K562 (cell line): ENCODE results near the gene ZNF501. TPM values are rescaled to one million over a fixed set of nuclear protein-coding genes. Genes with fewer than 3 reads are reported as not detected.
A peak's percentile ranks its signal among the peaks of the same experiment; 100 is the strongest.

Experiments used
- ARID4B ChIP-seq: sonication (generic); formaldehyde crosslinking; IDR thresholded peaks from 2 replicates; pipeline ENCODE4 v1.8.0; 2022; ENCODE audit warnings: mild to moderate bottlenecking, missing genetic modification reagents
- GABPB1 ChIP-seq: sonication (generic); formaldehyde crosslinking; IDR thresholded peaks from 2 replicates; pipeline ENCODE4 v1.8.0; 2022; ENCODE audit warnings: mild to moderate bottlenecking, missing genetic modification reagents
- GTF2F1 ChIP-seq: IDR thresholded peaks from 2 replicates; pipeline ENCODE4 v1.6.1; 2011; ENCODE audit warnings: low read depth, low read length, improper control_type of control experiment
- KAT2B ChIP-seq: IDR thresholded peaks from one replicate; pipeline ENCODE4 v1.6.1; 2012; ENCODE audit warnings: low read depth, mild to moderate bottlenecking, control low read depth, inconsistent platforms, low read length, moderate library complexity
- KLF1 ChIP-seq: fragments of 450-650 bp; IDR thresholded peaks from 2 replicates; pipeline ENCODE4 v1.6.1; 2016; ENCODE audit warnings: missing genetic modification characterization, missing compliant biosample characterization
- L3MBTL2 ChIP-seq: fragments of 450-650 bp; IDR thresholded peaks from 2 replicates; pipeline ENCODE4 v1.6.1; 2016; ENCODE audit warnings: mild to moderate bottlenecking, moderate library complexity
- MECOM ChIP-seq: fragments of 250-450 bp; sonication (Bioruptor Pico); IDR thresholded peaks from 2 replicates; pipeline ENCODE4 v1.8.0; 2022; ENCODE audit warnings: inconsistent platforms
- NFXL1 ChIP-seq: fragments of 450-650 bp; formaldehyde crosslinking; IDR thresholded peaks from 2 replicates; pipeline ENCODE4 v1.4.0; 2021; ENCODE audit warnings: mild to moderate bottlenecking
- PCBP1 ChIP-seq: fragments of 200-400 bp; formaldehyde crosslinking; IDR thresholded peaks from 2 replicates; pipeline ENCODE4 v1.6.1; 2018; ENCODE audit warnings: mild to moderate bottlenecking, low read depth, low read length; ENCODE audit not compliant: poor library complexity, severe bottlenecking
- RBM25 ChIP-seq: fragments of 200-400 bp; formaldehyde crosslinking; IDR thresholded peaks from 2 replicates; pipeline ENCODE4 v1.6.1; 2018; ENCODE audit warnings: low read length, low read depth, moderate library complexity; ENCODE audit not compliant: severe bottlenecking
- SAFB2 ChIP-seq: fragments of 200-400 bp; formaldehyde crosslinking; IDR thresholded peaks from 2 replicates; pipeline ENCODE4 v1.6.1; 2018; ENCODE audit warnings: borderline replicate concordance, low read length, low read depth, moderate library complexity; ENCODE audit not compliant: severe bottlenecking
- SMAD4 ChIP-seq: fragments of 250-450 bp; sonication (Bioruptor Pico); conservative IDR thresholded peaks from 2 replicates; pipeline ENCODE4 v1.8.0; 2021; ENCODE audit warnings: inconsistent platforms, mild to moderate bottlenecking, moderate library complexity
- SP2 ChIP-seq: IDR thresholded peaks from 2 replicates; pipeline ENCODE4 v1.6.1; 2011; ENCODE audit warnings: mild to moderate bottlenecking, low read depth, low read length, moderate library complexity; ENCODE audit not compliant: poor library complexity, severe bottlenecking; ENCODE audit errors: extremely low read depth
- SPI1 ChIP-seq: IDR thresholded peaks from 2 replicates; pipeline ENCODE4 v1.6.1; 2011; ENCODE audit warnings: low read depth, low read length, control low read depth, borderline replicate concordance
- WHSC1 ChIP-seq: IDR thresholded peaks from one replicate; pipeline ENCODE4 v1.6.1; 2012; ENCODE audit warnings: low read length, control low read depth, inconsistent platforms
- XRCC5 ChIP-seq: fragments of 200-400 bp; formaldehyde crosslinking; IDR thresholded peaks from 2 replicates; pipeline ENCODE4 v1.6.1; 2017; ENCODE audit warnings: low read depth, mild to moderate bottlenecking, low read length
- YY1 ChIP-seq, 3 experiments: IDR thresholded peaks; 2 replicates each; pipeline ENCODE4 v1.6.1; 2011; ENCODE audit warnings: low read length in 2 of 3, mild to moderate bottlenecking in 2 of 3, moderate library complexity in 2 of 3, borderline replicate concordance in 1 of 3, control low read depth in 1 of 3, low read depth in 1 of 3; ENCODE audit not compliant: insufficient read depth in 3 of 3, insufficient replicate concordance in 2 of 3, control insufficient read depth in 1 of 3, insufficient read length in 1 of 3; ENCODE audit errors: extremely low read depth in 1 of 3
- ZNF134 ChIP-seq: fragments of 250-450 bp; sonication (Bioruptor Pico); conservative IDR thresholded peaks from 2 replicates; pipeline ENCODE4 v1.4.0; 2020
- ZNF551 ChIP-seq: fragments of 250-450 bp; sonication (Bioruptor Pico); IDR thresholded peaks from 2 replicates; pipeline ENCODE4 v1.5.0; 2021; ENCODE audit warnings: mild to moderate bottlenecking, moderate library complexity
- ZNF57 ChIP-seq: fragments of 450-650 bp; formaldehyde crosslinking; IDR thresholded peaks from 2 replicates; pipeline ENCODE4 v1.4.0; 2020; ENCODE audit warnings: mild to moderate bottlenecking, moderate library complexity
- polyA plus RNA-seq, 8 experiments: library from polyadenylated mRNA; depleted of rRNA in 4 of 8; stranded (reverse) in 5 of 8; unstranded in 3 of 8; fragments of >200 nt; fragmentation: Nextera tagmentation in 2 of 8; fragmentation: Illumina TruSeq in 1 of 8; extraction: Ambion mirVana in 2 of 8; extraction: Trizol in 1 of 8; gene quantifications; 2 replicates each; pipeline versions ENCODE4 v1.2.1 to v1.2.3, GENCODE V29; 2011 to 2014; ENCODE audit warnings: inconsistent platforms in 1 of 8, missing spikeins in 1 of 8
- total RNA-seq, 7 experiments: library from RNA; depleted of rRNA in 6 of 7; stranded (reverse); fragments of >200 nt in 6 of 7; fragmentation: Illumina TruSeq in 2 of 7; extraction: Trizol in 2 of 7; gene quantifications; 2 replicates each; pipeline versions ENCODE4 v1.2.1 to v1.2.3, GENCODE V29; 2011 to 2021; ENCODE audit warnings: low replicate concordance in 1 of 7
- TF ChIP-seq, protein P1 (sequence below), 2 experiments: fragments of 450-650 bp in 1 of 2; sonication (generic) in 1 of 2; formaldehyde crosslinking; conservative IDR thresholded peaks; 2 replicates each; pipeline versions ENCODE4 v1.4.0 to v1.8.1; 2020 to 2022; ENCODE audit warnings: mild to moderate bottlenecking in 1 of 2, missing genetic modification reagents in 1 of 2
- TF ChIP-seq, protein P2 (sequence below): sonication (generic); formaldehyde crosslinking; IDR thresholded peaks from 2 replicates; pipeline ENCODE4 v1.8.0; 2022; ENCODE audit warnings: missing genetic modification reagents, mild to moderate bottlenecking, moderate library complexity, borderline replicate concordance

Gene ZNF501
- total and polyA plus RNA-seq, 9 of the 15 experiments (the other 6 are each of a cell fraction or from before 2014, with no cell fraction given), result 1.2 to 6.5 (median 3.7) TPM

DNA sequence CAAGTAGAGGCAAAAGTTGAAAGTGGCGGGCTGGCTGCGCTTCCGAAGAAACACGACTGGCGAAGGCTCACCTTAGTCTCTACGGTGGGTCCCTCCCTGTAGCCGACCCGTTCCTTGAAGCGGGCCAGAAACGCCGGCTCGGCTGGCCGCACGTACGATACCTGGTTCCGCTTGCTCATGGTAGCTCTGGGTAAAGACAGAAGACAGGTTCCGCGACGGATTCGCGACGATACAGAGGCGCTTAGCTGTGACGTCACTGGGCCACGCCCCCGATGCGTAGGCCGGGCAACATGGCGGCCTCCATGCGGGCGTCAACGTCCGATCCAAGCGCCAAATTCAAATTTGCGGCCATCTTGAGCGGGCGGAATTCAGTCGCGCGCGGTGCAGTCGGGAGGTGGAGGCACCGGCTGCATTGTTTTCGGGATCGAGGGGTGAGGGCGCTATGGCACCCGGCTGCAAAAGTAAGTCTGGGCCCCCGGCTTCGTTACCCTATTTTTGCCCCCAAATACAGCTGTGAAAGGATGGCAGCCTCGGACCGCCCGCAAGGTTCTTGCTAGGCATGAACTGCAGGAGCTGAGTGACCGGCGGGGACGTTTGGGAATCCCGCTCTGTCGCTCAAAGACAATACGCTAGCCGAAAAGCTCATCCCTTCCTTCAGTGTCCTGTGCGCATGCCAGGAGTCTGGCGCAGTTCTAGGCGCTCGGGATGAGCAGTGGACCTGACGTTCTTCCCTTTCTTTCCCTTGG is 32.2 kb downstream of the ZNF501 start, which contains the start of the genes KIAA1143 and KIF15 (continued):
- TF ChIP-seq SMAD4 (peak; percentile 75), WHSC1 (no peak), ZNF134 (no peak), YY1 (IDR thresholded peaks at IDR 0.05; ENCODE audit: borderline replicate concordance in 1 of 3, control insufficient read depth in 1 of 3, extremely low read depth in 1 of 3, insufficient read depth in 3 of 3, insufficient read length in 1 of 3, insufficient replicate concordance in 2 of 3, low read depth in 1 of 3, low read length in 2 of 3) (peak; percentile 99 to 100 (median 99)), NFXL1 (CRISPR knock-in tag) (no peak), KAT2B (no peak), ARID4B (CRISPR knock-in tag) (peak; percentile 98), PCBP1 (no peak), ZNF57 (0 out of 2 replicates have a peak, but pooled peaks have one; percentile 17), RBM25 (no peak), XRCC5 (0 out of 2 replicates have a peak, but pooled peaks have one; percentile 72), GTF2F1 (peak; percentile 56; the same call in 1 of the 2 replicates), L3MBTL2 (peak; percentile 96), SP2 (no peak), ZNF551 (CRISPR knock-in tag) (no peak), SAFB2 (no peak), GABPB1 (CRISPR knock-in tag) (peak; percentile 88), MECOM (CRISPR knock-in tag) (no peak), KLF1 (tag) (peak; percentile 55; the same call in 1 of the 2 replicates), SPI1 (no peak)
- TF ChIP-seq, protein P1, sequence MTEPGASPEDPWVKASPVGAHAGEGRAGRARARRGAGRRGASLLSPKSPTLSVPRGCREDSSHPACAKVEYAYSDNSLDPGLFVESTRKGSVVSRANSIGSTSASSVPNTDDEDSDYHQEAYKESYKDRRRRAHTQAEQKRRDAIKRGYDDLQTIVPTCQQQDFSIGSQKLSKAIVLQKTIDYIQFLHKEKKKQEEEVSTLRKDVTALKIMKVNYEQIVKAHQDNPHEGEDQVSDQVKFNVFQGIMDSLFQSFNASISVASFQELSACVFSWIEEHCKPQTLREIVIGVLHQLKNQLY (CRISPR knock-in tag; conservative IDR thresholded peaks at IDR 0.05), result no peak
- TF ChIP-seq, protein P2, sequence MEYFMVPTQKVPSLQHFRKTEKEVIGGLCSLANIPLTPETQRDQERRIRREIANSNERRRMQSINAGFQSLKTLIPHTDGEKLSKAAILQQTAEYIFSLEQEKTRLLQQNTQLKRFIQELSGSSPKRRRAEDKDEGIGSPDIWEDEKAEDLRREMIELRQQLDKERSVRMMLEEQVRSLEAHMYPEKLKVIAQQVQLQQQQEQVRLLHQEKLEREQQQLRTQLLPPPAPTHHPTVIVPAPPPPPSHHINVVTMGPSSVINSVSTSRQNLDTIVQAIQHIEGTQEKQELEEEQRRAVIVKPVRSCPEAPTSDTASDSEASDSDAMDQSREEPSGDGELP (CRISPR knock-in tag), result peak; percentile 94
